Measurements from ENCODE around the gene PREB.

The PREB gene

GRCh38 chr2:27134781-27135477 lies 493 bp upstream of the PREB start:
- peak overlapping the region; percentile 89 for H2AFZ ChIP-seq (ENCODE audit: low read depth, low read length, severe bottlenecking)
- H3K9ac ChIP-seq (ENCODE audit: low read length), result peak overlapping the region; percentile 95
- H3K36me3 ChIP-seq (ENCODE audit: low read length), result no peaks in the 10 kb centered on the region
- H3K4me3 ChIP-seq (ENCODE audit: insufficient read depth, low read length, poor library complexity, severe bottlenecking), result peak overlapping the region; percentile 27
- H3K9me2 ChIP-seq (replicated peaks; ENCODE audit: insufficient read depth, low read length), result no peaks in the 10 kb centered on the region
- H3K27me3 ChIP-seq (ENCODE audit: low read length), result no peaks in the 10 kb centered on the region
- no peaks in the 10 kb centered on the region for H3K9me3 ChIP-seq (ENCODE audit: insufficient read depth, low read length)
- H3K27ac ChIP-seq (ENCODE audit: low read depth, low read length), result no peak overlapping the region
- H3F3A ChIP-seq (ENCODE audit: insufficient read depth), result 0 out of 2 replicates have a peak, but pooled peaks cover under 1% of the 10 kb centered on the region
- H3K79me2 ChIP-seq (ENCODE audit: insufficient read depth, low read length), result peaks cover 13% of the 10 kb centered on the region; the same call in 1 of the 2 replicates
- no peaks in the 10 kb centered on the region for H4K20me1 ChIP-seq (ENCODE audit: low read depth, low read length)
- H3K4me2 ChIP-seq (ENCODE audit: low read depth, low read length, poor library complexity, severe bottlenecking), result peak overlapping the region; percentile 65
- TF ChIP-seq EZH2phosphoT487 (conservative IDR thresholded peaks at IDR 0.05; ENCODE audit: low read length) (no peak), CTCF (IDR thresholded peaks at IDR 0.05; ENCODE audit: insufficient read depth, low read length, poor library complexity, severe bottlenecking) (no peak)

GRCh38 chr2:27133195-27133875 lies 1.1 kb downstream of the PREB start:
- Histone ChIP-seq H3K9me3 (ENCODE audit: insufficient read depth, low read length) (no peaks in the 10 kb centered on the region), H3K36me3 (ENCODE audit: low read length) (no peaks in the 10 kb centered on the region), H3K27me3 (ENCODE audit: low read length) (no peaks in the 10 kb centered on the region), H2AFZ (ENCODE audit: low read depth, low read length, severe bottlenecking) (no peak overlapping the region), H4K20me1 (ENCODE audit: low read depth, low read length) (no peaks in the 10 kb centered on the region), H3K4me3 (ENCODE audit: insufficient read depth, low read length, poor library complexity, severe bottlenecking) (peak overlapping the region; percentile 95), H3K4me2 (ENCODE audit: low read depth, low read length, poor library complexity, severe bottlenecking) (peak overlapping the region; percentile 65), H3K79me2 (ENCODE audit: insufficient read depth, low read length) (peaks cover 13% of the 10 kb centered on the region; the same call in 1 of the 2 replicates), H3F3A (ENCODE audit: insufficient read depth) (peaks cover 7% of the 10 kb centered on the region; the same call in 1 of the 2 replicates), H3K9ac (ENCODE audit: low read length) (peak overlapping the region; percentile 95), H3K27ac (ENCODE audit: low read depth, low read length) (peak overlapping the region; percentile 51; the same call in 1 of the 2 replicates), H3K9me2 (replicated peaks; ENCODE audit: insufficient read depth, low read length) (no peaks in the 10 kb centered on the region)
- no peak for TF ChIP-seq EZH2phosphoT487 (conservative IDR thresholded peaks at IDR 0.05; ENCODE audit: low read length)
- no peak for TF ChIP-seq CTCF (IDR thresholded peaks at IDR 0.05; ENCODE audit: insufficient read depth, low read length, poor library complexity, severe bottlenecking)

GRCh38 chr2:27131429-27131828 lies 3.0 kb downstream of the PREB start:
- TF ChIP-seq EZH2phosphoT487 (conservative IDR thresholded peaks at IDR 0.05; ENCODE audit: low read length) (no peak), CTCF (IDR thresholded peaks at IDR 0.05; ENCODE audit: insufficient read depth, low read length, poor library complexity, severe bottlenecking) (no peak)
- H3K4me2 ChIP-seq (ENCODE audit: low read depth, low read length, poor library complexity, severe bottlenecking), result no peak overlapping the region
- H3K79me2 ChIP-seq (ENCODE audit: insufficient read depth, low read length), result peaks cover 13% of the 10 kb centered on the region; the same call in 1 of the 2 replicates
- H3K9ac ChIP-seq (ENCODE audit: low read length), result no peak overlapping the region
- H3K27ac ChIP-seq (ENCODE audit: low read depth, low read length), result no peak overlapping the region
- H3K9me2 ChIP-seq (replicated peaks; ENCODE audit: insufficient read depth, low read length), result no peaks in the 10 kb centered on the region
- no peaks in the 10 kb centered on the region for H3K27me3 ChIP-seq (ENCODE audit: low read length)
- H3K9me3 ChIP-seq (ENCODE audit: insufficient read depth, low read length), result no peaks in the 10 kb centered on the region
- peaks cover 7% of the 10 kb centered on the region; the same call in 1 of the 2 replicates for H3F3A ChIP-seq (ENCODE audit: insufficient read depth)
- no peaks in the 10 kb centered on the region for H3K36me3 ChIP-seq (ENCODE audit: low read length)
- no peak overlapping the region for H2AFZ ChIP-seq (ENCODE audit: low read depth, low read length, severe bottlenecking)
- H4K20me1 ChIP-seq (ENCODE audit: low read depth, low read length), result no peaks in the 10 kb centered on the region
- H3K4me3 ChIP-seq (ENCODE audit: insufficient read depth, low read length, poor library complexity, severe bottlenecking), result no peak overlapping the region
